ENCODE measurements around the gene CADPS2. TPM values are rescaled to one million over a fixed set of nuclear protein-coding genes. Genes with fewer than 3 reads are reported as not detected.

Gene CADPS2
- total RNA-seq, 2 experiments from 2014 or later, result not detected

GRCh38 chr7:122885583-122886356, 490 bp downstream of the CADPS2 start:
- Histone ChIP-seq H3K4me1 (ENCODE audit: insufficient read depth, low read length) (no peaks in the 10 kb centered on the region), H3K27ac (ENCODE audit: low read depth in 1 of 2, low read length in 2 of 2) (no peak overlapping the region), H3K36me3 (ENCODE audit: insufficient read depth, low read length) (no peaks in the 10 kb centered on the region), H3K27me3 (ENCODE audit: control insufficient read depth in 1 of 2, insufficient read depth in 2 of 2, low read length in 2 of 2) (peaks cover 21 to 51% of the 10 kb centered on the region in 2 experiments), H3K9me3 (ENCODE audit: control insufficient read depth in 1 of 2, insufficient read depth in 1 of 2, low read length in 2 of 2) (peaks cover 0 to 11% of the 10 kb centered on the region in 2 experiments), H3K4me3 (ENCODE audit: low read length) (no peak overlapping the region)
- ATAC-seq (ENCODE audit: poor library complexity), result no peak
- peaks cover 5% of the 10 kb centered on the region for H3K4me1 Mint-ChIP-seq (ENCODE audit: low read depth)
- H3K4me3 Mint-ChIP-seq, result no peak overlapping the region
- TF ChIP-seq CTCF (IDR thresholded peaks at IDR 0.05), result no peak
- no peaks in the 10 kb centered on the region for H3K36me3 Mint-ChIP-seq (ENCODE audit: low read depth)
- CTCF ChIA-PET, result no interaction called here
- DNase-seq, result no peak
- intact Hi-C loops (cut with DNase I, micrococcal nuclease), result no loop called here
- no peak overlapping the region for H3K27ac Mint-ChIP-seq
- H3K9me3 Mint-ChIP-seq, result no peaks in the 10 kb centered on the region
- H3K27me3 Mint-ChIP-seq, result peaks cover 71% of the 10 kb centered on the region
- POLR2A ChIA-PET, result no interaction called here

- Histone ChIP-seq H3K27me3 (ENCODE audit: control insufficient read depth in 1 of 2, insufficient read depth in 2 of 2, low read length in 2 of 2) (peaks cover 21 to 51% of the 10 kb centered on the region in 2 experiments), H3K4me1 (ENCODE audit: insufficient read depth, low read length) (no peaks in the 10 kb centered on the region)
These were observed 2.1 kb downstream of the CADPS2 start for GRCh38 chr7:122884186-122884585.

GRCh38 chr7:122883049-122883680, 3.1 kb downstream of the CADPS2 start:
- ChIA-PET CTCF (no interaction called here), POLR2A (no interaction called here)
- DNase-seq (no peak), ATAC-seq (ENCODE audit: poor library complexity) (no peak)
- Mint-ChIP-seq H3K27me3 (peaks cover 50% of the 10 kb centered on the region), H3K4me3 (no peak overlapping the region), H3K9me3 (no peaks in the 10 kb centered on the region), H3K4me1 (ENCODE audit: low read depth) (peaks cover 5% of the 10 kb centered on the region), H3K36me3 (ENCODE audit: low read depth) (no peaks in the 10 kb centered on the region), H3K27ac (no peak overlapping the region)
- Histone ChIP-seq H3K4me1 (ENCODE audit: insufficient read depth, low read length) (no peaks in the 10 kb centered on the region), H3K27ac (ENCODE audit: low read depth in 1 of 2, low read length in 2 of 2) (no peak overlapping the region), H3K9me3 (ENCODE audit: control insufficient read depth in 1 of 2, insufficient read depth in 1 of 2, low read length in 2 of 2) (peaks cover 0 to 11% of the 10 kb centered on the region in 2 experiments), H3K27me3 (ENCODE audit: control insufficient read depth in 1 of 2, insufficient read depth in 2 of 2, low read length in 2 of 2) (peaks cover 21 to 43% of the 10 kb centered on the region in 2 experiments), H3K36me3 (ENCODE audit: insufficient read depth, low read length) (no peaks in the 10 kb centered on the region), H3K4me3 (ENCODE audit: low read length) (no peak overlapping the region)
- no peak for TF ChIP-seq CTCF (IDR thresholded peaks at IDR 0.05)
- intact Hi-C loops (cut with DNase I, micrococcal nuclease), result no loop called here

More at GRCh38 chr7:122884186-122884585, 2.1 kb downstream of the CADPS2 start:
- Mint-ChIP-seq H3K4me1 (ENCODE audit: low read depth) (peaks cover 5% of the 10 kb centered on the region), H3K4me3 (no peak overlapping the region), H3K27ac (no peak overlapping the region), H3K9me3 (no peaks in the 10 kb centered on the region), H3K27me3 (peaks cover 59% of the 10 kb centered on the region), H3K36me3 (ENCODE audit: low read depth) (no peaks in the 10 kb centered on the region)
- DNase-seq (no peak), ATAC-seq (ENCODE audit: poor library complexity) (no peak)
- Histone ChIP-seq H3K9me3 (ENCODE audit: control insufficient read depth in 1 of 2, insufficient read depth in 1 of 2, low read length in 2 of 2) (peaks cover 0 to 11% of the 10 kb centered on the region in 2 experiments), H3K36me3 (ENCODE audit: insufficient read depth, low read length) (no peaks in the 10 kb centered on the region), H3K27ac (ENCODE audit: low read depth in 1 of 2, low read length in 2 of 2) (no peak overlapping the region), H3K4me3 (ENCODE audit: low read length) (no peak overlapping the region)
- CTCF ChIA-PET, result no interaction called here
- no peak for TF ChIP-seq CTCF (IDR thresholded peaks at IDR 0.05)
- intact Hi-C loops (cut with DNase I, micrococcal nuclease), result no loop called here
- POLR2A ChIA-PET, result no interaction called here

Measured in CD4-positive, alpha-beta T cell (primary cell).